HFF-Myc (cell line): Measurements from ENCODE around the gene KCNN3.

Source experiments
- DNase-seq: peaks from one replicate; pipeline ENCODE4 v3.0.0-alpha.2; 2011; ENCODE audit warnings: low read depth; ENCODE audit errors: extremely low read depth
- H3K4me3 ChIP-seq: replicated peaks from 2 replicates; pipeline ENCODE4 v1.5.1; 2011; ENCODE audit warnings: low read depth, mild to moderate bottlenecking, control low read depth, low read length
- CTCF ChIP-seq: IDR thresholded peaks from 2 replicates; pipeline ENCODE4 v1.5.1; 2012; ENCODE audit warnings: mild to moderate bottlenecking, low read depth, low read length, control low read depth; ENCODE audit errors: missing control alignments

KCNN3 gene

GRCh38 chr1:154835531-154836324 is 34.4 kb downstream of the KCNN3 start:
- TF ChIP-seq CTCF = no peak
- DNase-seq = no peak
- H3K4me3 ChIP-seq = no peak overlapping the region

GRCh38 chr1:154833841-154834240 is 36.2 kb downstream of the KCNN3 start:
- no peak for DNase-seq
- H3K4me3 ChIP-seq = no peak overlapping the region
- no peak for TF ChIP-seq CTCF

- no peak for TF ChIP-seq CTCF
- no peak overlapping the region for H3K4me3 ChIP-seq
- no peak for DNase-seq
Measured at GRCh38 chr1:154833209-154833608, 36.9 kb downstream of the KCNN3 start.

GRCh38 chr1:154832384-154832783 is 37.7 kb downstream of the KCNN3 start:
- no peak for TF ChIP-seq CTCF
- H3K4me3 ChIP-seq = no peak overlapping the region
- no peak for DNase-seq

- H3K4me3 ChIP-seq = no peak overlapping the region
- no peak for DNase-seq
- TF ChIP-seq CTCF = no peak
Measured at GRCh38 chr1:154831462-154831861, 38.6 kb downstream of the KCNN3 start.

- no peak for TF ChIP-seq CTCF
Measured at GRCh38 chr1:154829062-154829461, 41.0 kb downstream of the KCNN3 start.

More at GRCh38 chr1:154829062-154829461, 41.0 kb downstream of the KCNN3 start:
- DNase-seq = no peak
- no peak overlapping the region for H3K4me3 ChIP-seq
